NCI-H345 treated with DMSO at 0.1 percent for 48 hours (cell line): ENCODE measurements around the gene ABLIM1.
"Not testable (repeated sequence)": the region's sequence is repeated elsewhere in the genome, so short reads cannot be mapped to it uniquely, and the experiment has no call there.

Experiments
- DNase-seq: peaks from one replicate; lab custom pipeline; 2025; ENCODE audit not compliant: unreplicated experiment; lab: John Stamatoyannopoulos, UW

ABLIM1 gene

GRCh38 chr10:114658175-114658574 lies at the start of gene ABLIM1:
Gene ABLIM1, minus strand, starts transcription at chr10:114658275. Its CDS starts 75 bp downstream, at chr10:114658200.
- DNase-seq: no peak

GRCh38 chr10:114706458-114707055 lies 48.5 kb upstream of the ABLIM1 start:
- no peak for DNase-seq

DNA sequence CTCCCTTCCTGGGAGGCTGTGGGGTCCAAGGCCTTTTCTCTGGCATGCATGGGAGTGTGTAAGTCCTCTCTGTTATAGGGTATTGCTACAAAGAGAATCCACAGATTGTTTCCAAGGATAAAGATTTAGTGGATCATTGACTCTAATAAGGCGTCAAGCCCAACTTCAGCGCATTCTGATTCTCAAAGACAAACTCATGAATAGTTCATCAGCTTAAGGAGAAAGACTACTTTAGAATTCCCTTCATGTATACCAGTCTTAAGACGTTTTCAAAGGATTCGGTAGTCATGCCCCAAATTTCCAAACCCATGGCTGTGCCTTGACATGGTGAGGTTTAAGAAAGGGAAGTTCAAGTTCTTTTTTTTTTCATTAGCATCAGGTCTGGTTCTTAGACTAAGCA lies 46.6 kb upstream of the ABLIM1 start:
- DNase-seq: no peak

DNA sequence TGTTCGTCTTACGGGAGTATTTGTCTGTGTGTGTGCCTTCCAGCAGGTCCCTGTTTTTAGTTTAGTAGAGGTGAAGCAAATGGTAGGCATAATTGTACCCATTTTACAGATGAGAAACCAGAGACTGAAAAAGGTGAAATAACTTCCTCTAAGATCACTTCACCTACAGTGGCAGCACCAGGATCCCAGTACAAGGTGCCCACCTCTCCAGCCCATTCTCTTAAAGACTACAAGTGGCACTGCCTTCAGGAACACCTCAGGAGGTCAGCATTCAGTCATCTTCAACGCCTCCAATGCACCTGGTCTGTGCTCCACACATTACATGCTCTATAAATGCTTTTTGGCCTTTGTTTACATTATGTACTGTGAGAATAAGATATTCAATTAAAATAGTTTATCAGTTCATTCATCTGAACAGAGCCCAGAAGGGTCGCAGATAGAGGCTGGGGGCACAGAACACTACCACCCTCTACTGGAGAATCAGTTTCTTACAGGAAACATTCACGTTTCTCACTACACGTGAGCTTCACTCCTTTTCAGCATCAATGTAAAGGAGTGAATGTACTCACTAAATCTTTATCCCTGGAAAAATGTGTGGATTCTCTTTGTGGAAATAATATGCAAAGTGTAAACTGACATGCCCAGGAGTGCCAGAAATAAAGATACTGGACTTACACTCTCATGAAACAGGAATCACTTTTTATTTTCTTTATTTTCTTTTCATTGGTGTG lies 45.5 kb upstream of the ABLIM1 start:
- peak; percentile 13 for DNase-seq

GRCh38 chr10:114698271-114699061 lies 40.4 kb upstream of the ABLIM1 start:
- DNase-seq: no peak

DNA sequence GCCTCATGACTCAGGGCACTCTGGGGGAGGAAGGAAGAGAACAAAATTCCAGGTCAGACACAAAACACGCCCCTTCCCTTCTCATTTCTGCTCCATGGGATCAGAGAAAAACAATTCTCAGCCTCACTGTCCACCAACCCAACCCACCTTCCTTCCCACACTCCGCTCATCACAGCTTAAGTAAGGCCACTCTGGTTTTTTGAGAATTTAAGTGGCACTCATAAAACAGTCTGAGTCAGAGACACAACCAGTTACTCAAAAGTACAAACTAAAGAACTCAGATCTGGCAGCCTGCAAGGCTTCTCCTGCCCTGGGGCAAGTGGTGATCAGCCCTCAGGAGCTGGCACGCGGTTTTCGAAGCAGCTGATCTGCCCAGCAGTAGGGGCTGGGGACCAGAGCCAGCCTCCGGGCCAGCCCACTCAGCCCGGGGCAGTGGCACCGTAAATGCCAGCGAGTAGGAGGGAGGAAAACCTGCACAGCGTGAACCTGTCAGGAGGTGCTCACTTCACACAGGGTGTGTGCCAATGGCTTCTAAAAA lies 39.1 kb upstream of the ABLIM1 start:
- DNase-seq: no peak

DNA sequence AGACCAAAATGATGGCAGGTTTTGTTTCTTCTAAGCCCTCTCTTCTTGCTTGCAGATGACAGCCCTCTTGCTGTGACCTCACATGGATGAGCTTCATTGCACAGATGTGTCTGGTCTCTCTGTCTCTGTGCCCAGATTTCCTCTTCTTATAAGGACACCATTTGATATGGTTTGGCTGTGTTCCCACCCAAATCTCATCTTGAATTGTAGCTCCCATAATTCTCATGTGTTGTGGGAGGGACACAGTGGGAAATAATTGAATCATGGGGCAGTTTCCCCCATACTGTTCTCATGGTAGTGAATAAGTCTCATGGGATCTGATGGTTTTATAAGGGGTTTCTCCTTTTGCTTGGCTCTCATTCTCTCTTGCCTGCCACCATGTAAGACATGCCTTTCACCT lies 38.2 kb upstream of the ABLIM1 start:
- not testable (repeated sequence) for DNase-seq

- no peak for DNase-seq
Observed at GRCh38 chr10:114694752-114695151, 36.7 kb upstream of the ABLIM1 start.

DNA sequence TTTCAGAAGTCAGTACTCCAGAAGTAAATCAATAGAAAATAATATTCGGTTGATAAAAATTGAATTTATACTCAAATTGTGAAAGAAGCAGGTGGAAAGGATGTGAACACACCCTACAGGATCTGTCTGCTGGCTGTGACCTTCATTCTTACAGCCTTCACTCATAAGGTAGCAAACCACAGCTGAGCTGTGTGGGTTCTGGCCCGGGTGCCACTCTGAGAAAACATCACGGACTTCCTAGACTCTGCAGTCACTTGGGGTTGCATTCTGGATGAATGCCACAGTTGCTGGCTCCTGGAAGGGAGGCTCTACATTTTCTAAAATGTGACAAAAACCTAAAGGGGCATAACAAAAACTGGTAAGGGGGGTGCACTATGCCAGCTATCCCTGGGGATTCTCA lies 36.0 kb upstream of the ABLIM1 start:
- DNase-seq: no peak

- no peak for DNase-seq
Observed at GRCh38 chr10:114691442-114691941, 33.4 kb upstream of the ABLIM1 start.

DNA sequence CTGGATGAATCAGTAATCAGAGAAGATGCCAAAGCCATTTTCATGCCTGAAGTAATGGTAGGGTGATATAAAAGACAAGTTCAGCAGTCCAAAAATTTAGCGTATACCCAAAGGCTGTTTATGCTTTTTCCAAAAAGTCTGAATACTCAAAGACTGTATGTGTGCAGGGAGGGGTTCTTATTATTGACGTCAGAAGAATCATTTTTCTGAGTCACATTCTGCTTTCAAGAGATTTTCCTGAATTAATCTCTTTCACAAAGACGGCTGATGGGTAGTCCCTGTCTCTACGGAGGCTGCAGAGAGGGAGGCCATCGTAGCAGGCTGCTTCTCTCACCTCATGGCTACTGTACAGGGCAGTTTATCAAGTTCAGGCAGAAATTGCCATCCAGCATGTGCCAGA lies 30.7 kb upstream of the ABLIM1 start:
- DNase-seq: no peak

- DNase-seq: no peak
Observed at GRCh38 chr10:114687459-114687858, 29.4 kb upstream of the ABLIM1 start.

DNA sequence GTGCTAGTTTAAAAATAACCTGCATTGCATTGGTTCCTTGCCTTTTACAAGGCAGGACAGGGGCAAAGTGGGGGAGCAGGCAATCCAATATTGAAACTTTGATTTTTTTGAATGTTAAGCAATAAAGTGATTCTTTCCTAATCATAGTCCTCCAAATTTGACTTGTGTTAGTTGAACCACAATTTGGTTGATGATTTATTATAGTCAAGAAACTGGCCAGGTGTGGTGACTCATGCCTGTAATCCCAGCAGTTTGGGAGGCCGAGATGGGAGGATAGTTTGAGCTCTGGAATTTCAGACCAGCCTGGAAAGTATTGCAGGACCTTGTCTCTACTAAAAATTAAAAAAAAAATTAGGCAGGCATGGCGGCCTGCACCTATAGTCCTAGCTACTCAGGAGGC lies 27.9 kb upstream of the ABLIM1 start:
- DNase-seq: no peak

DNA sequence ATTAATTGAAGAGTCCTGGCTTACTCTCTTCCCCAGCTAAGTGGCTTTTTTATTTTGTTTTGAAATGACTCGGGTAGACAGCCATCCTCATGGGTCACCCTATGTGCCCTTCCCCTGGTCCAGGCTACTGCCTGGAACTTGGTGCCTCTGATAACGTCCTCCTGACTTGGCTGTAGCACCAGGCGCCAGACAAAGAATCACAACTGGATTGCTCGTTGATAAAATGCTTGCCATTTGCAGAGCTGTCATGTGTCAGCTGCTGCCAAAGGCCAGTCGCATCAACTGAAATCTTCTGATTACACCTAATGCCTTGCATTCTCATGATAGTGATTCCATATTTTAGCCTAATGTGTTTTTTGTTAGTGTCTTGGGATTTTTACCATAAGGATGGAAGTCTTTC lies 27.4 kb upstream of the ABLIM1 start:
- DNase-seq: no peak

- no peak for DNase-seq
Observed at GRCh38 chr10:114684822-114685209, 26.7 kb upstream of the ABLIM1 start.

GRCh38 chr10:114684084-114684821 lies 26.2 kb upstream of the ABLIM1 start:
- no peak for DNase-seq

- DNase-seq: no peak
Observed at GRCh38 chr10:114683593-114683992, 25.5 kb upstream of the ABLIM1 start.

DNA sequence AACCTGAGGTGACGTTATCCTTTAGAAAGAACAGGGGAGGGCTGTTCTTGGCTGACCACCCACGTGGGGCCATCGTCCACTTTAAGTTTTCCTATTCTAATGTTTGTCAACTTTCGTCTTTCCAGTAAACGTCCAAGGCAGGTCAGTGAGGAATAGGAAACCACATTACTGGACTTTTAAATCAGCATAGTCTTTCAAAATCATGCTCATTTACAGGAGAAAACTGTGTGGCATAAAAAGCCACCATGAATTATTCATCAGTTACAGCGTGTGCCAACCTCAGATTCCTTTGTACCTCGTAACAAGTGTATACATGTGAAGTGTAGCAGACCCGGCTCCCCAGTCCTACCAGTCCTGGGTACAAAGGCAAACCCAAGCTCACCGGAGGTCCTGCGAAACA lies 25.1 kb upstream of the ABLIM1 start:
- no peak for DNase-seq

- no peak for DNase-seq
Observed at GRCh38 chr10:114682532-114682931, 24.5 kb upstream of the ABLIM1 start.

DNA sequence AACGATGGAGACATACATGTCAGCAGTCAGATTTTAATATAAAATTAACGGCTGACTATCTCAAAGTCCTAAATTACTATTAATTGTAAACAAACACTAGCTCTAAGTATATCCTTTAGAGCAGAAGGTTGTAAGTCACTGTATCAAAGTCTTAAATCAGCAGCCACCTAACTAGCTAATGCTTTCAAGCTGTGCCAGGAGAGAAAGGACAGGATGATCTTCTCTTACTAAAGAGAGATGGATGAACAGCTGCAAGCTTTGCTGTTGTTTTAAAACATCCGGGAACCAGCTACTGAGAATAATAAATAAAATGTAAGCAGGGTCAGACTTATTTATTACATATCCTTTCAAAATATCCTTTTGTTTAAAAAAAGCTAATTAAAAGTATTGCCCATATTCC lies 24.0 kb upstream of the ABLIM1 start:
- DNase-seq: no peak

DNA sequence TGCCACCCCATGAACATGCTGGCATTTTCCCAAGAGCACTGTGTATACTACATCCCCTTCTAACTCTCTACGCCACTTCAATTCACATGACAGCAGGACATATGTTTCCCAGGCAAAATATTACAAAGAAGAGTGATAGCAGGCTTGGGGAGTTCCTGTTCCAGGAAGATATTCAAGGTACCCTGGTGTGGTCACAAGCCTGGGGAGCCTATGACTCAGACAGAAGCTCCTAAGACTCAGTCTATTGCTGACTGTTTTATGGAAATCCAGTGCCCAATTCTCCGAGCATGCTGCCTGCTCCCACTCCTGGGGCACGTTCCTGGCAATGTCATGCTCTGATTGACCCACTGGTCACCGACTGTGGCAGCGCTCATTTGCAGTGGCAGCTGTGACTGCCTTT lies 23.5 kb upstream of the ABLIM1 start:
- DNase-seq: peak; percentile 54
